ENCODE data around the gene SRPRB. TPM values are rescaled to one million over a fixed set of nuclear protein-coding genes. Genes with fewer than 3 reads are reported as not detected.

Gene SRPRB
- total RNA-seq, 1 experiment from 2014 or later = 54.8 TPM

- Histone ChIP-seq H3T11ph (ENCODE audit: low read length) (no peak overlapping the region), H2AFZ (ENCODE audit: low read length) (no peak overlapping the region), H3K18ac (ENCODE audit: insufficient read length, low read depth, low read length) (no peak overlapping the region), H3K27ac (ENCODE audit: insufficient read length, low read depth, low read length) (no peak overlapping the region), H3K27me3 (ENCODE audit: insufficient read depth, low read length) (no peaks in the 10 kb centered on the region), H3K79me2 (ENCODE audit: insufficient read depth, low read length) (no peaks in the 10 kb centered on the region), H4K5ac (ENCODE audit: insufficient read length, low read depth, low read length) (no peak overlapping the region), H3K23ac (ENCODE audit: insufficient read length, low read depth, low read length) (no peak overlapping the region), H2BK120ac (ENCODE audit: low read depth, low read length, poor library complexity, severe bottlenecking) (no peak overlapping the region), H2BK12ac (ENCODE audit: insufficient read length, low read depth, low read length) (no peak overlapping the region), H3K23me2 (ENCODE audit: insufficient read length, low read depth, low read length, poor library complexity, severe bottlenecking) (no peaks in the 10 kb centered on the region), H3K9ac (ENCODE audit: extremely low read depth, insufficient read length, low read length) (no peak overlapping the region), H3K4ac (ENCODE audit: low read depth, low read length) (no peak overlapping the region), H4K8ac (replicated peaks; ENCODE audit: insufficient read length, low read depth, low read length) (no peak overlapping the region), H4K91ac (ENCODE audit: insufficient read length, low read depth, low read length) (no peak overlapping the region), H4K20me1 (ENCODE audit: control insufficient read depth, insufficient read depth, insufficient read length) (no peaks in the 10 kb centered on the region), H2BK5ac (ENCODE audit: insufficient read length, low read length) (no peak overlapping the region), H2BK20ac (ENCODE audit: low read depth, low read length, poor library complexity, severe bottlenecking) (no peak overlapping the region), H3K79me1 (ENCODE audit: insufficient read depth, low read depth, low read length, poor library complexity, severe bottlenecking) (no peaks in the 10 kb centered on the region), H2BK15ac (ENCODE audit: low read depth, low read length) (no peak overlapping the region), H3K4me2 (ENCODE audit: insufficient read depth, insufficient read length, low read length) (no peak overlapping the region), H3K14ac (ENCODE audit: insufficient read depth, low read length) (no peak overlapping the region), H3K9me3 (ENCODE audit: control insufficient read depth, low read depth, low read length) (no peaks in the 10 kb centered on the region), H3K4me1 (ENCODE audit: insufficient read depth, low read length) (no peaks in the 10 kb centered on the region; the same call in 1 of the 2 replicates), H3K56ac (ENCODE audit: insufficient read length, low read depth, low read length) (no peak overlapping the region), H2AK5ac (ENCODE audit: insufficient read length, low read length) (no peak overlapping the region)
- no peak overlapping the region for H3K4me3 Mint-ChIP-seq
- no peak for TF ChIP-seq CTCF (conservative IDR thresholded peaks at IDR 0.05)
- H3K4me1 Mint-ChIP-seq = peaks cover 13 to 14% of the 10 kb centered on the region in 2 experiments
- H3K27ac Mint-ChIP-seq = no peak overlapping the region
- no CpG with 5 or more reads among the region's 7 CpGs for WGBS (ENCODE audit: extremely low coverage, insufficient read length, low lambda C conversion rate)
- peaks cover 15% of the 10 kb centered on the region for H3K27me3 Mint-ChIP-seq (ENCODE audit: low read depth)
- H3K36me3 Mint-ChIP-seq (ENCODE audit: insufficient read depth in 1 of 3, low read depth in 3 of 3) = no peaks in the 10 kb centered on the region; a peak in 1 of 7 replicates
- H3K9me3 Mint-ChIP-seq = no peaks in the 10 kb centered on the region; a peak in 1 of 5 replicates
- DNase-seq = no peak
Measured at GRCh38 chr3:133776794-133777438, 28.7 kb upstream of the SRPRB start.
